K562 (cell line): Measurements from ENCODE around the gene PHTF1. TPM values are rescaled to one million over a fixed set of nuclear protein-coding genes. Genes with fewer than 3 reads are reported as not detected.

Experiments used
- ARID1B ChIP-seq: fragments of 450-650 bp; IDR thresholded peaks from 2 replicates; pipeline ENCODE4 v1.6.1; 2016; ENCODE audit warnings: antibody characterized with exemption, mild to moderate bottlenecking, inconsistent platforms
- BCL6 ChIP-seq: fragments of 250-450 bp; sonication (Bioruptor Pico); IDR thresholded peaks from 2 replicates; pipeline ENCODE4 v1.4.0; 2020
- BRD4 ChIP-seq: fragments of 200-600 bp; sonication (generic); IDR thresholded peaks from 2 replicates; pipeline ENCODE4 v1.6.1; 2017; ENCODE audit warnings: inconsistent platforms
- C11orf30 ChIP-seq: fragments of 450-650 bp; IDR thresholded peaks from 2 replicates; pipeline ENCODE4 v1.6.1; 2016; ENCODE audit warnings: low read depth, mild to moderate bottlenecking
- CBFA2T3 ChIP-seq: fragments of 450-650 bp; IDR thresholded peaks from 2 replicates; pipeline ENCODE4 v1.6.1; 2017
- CREB1 ChIP-seq, 2 experiments: sonication (generic) in 1 of 2; formaldehyde crosslinking in 1 of 2; IDR thresholded peaks; 2 replicates each; pipeline versions ENCODE4 v1.6.1 to v1.8.0; 2012 to 2022; ENCODE audit warnings: inconsistent platforms in 1 of 2, mild to moderate bottlenecking in 1 of 2, missing genetic modification reagents in 1 of 2, moderate library complexity in 1 of 2
- ESRRB ChIP-seq: fragments of 250-450 bp; sonication (Bioruptor Pico); IDR thresholded peaks from 2 replicates; pipeline ENCODE4 v1.5.0; 2020; ENCODE audit warnings: mild to moderate bottlenecking, moderate library complexity, borderline replicate concordance
- HNRNPLL ChIP-seq: fragments of 200-400 bp; formaldehyde crosslinking; IDR thresholded peaks from 2 replicates; pipeline ENCODE4 v1.6.1; 2017; ENCODE audit warnings: low read length, low read depth, mild to moderate bottlenecking; ENCODE audit not compliant: poor library complexity, severe bottlenecking
- JUND ChIP-seq, 2 experiments: IDR thresholded peaks; 2 replicates in 1 of 2; 3 replicates in 1 of 2; pipeline ENCODE4 v1.6.1; 2011; ENCODE audit warnings: borderline replicate concordance in 2 of 2, low read depth in 2 of 2, low read length in 2 of 2, improper control_type of control experiment in 1 of 2, missing biosample characterization in 1 of 2, missing genetic modification characterization in 1 of 2, missing genetic modification reagents in 1 of 2
- KLF10 ChIP-seq: fragments of 250-450 bp; sonication (Bioruptor Pico); IDR thresholded peaks from 2 replicates; pipeline ENCODE4 v1.6.1; 2021; ENCODE audit warnings: matching md5 sums
- MAFF ChIP-seq: IDR thresholded peaks from 2 replicates; pipeline ENCODE4 v1.6.1; 2012; ENCODE audit warnings: low read length, improper control_type of control experiment
- NCOA6 ChIP-seq: fragments of 450-650 bp; IDR thresholded peaks from 2 replicates; pipeline ENCODE4 v1.6.1; 2017; ENCODE audit warnings: mild to moderate bottlenecking
- PTTG1 ChIP-seq: fragments of 450-650 bp; IDR thresholded peaks from 2 replicates; pipeline ENCODE4 v1.6.1; 2016; ENCODE audit warnings: low read depth, mild to moderate bottlenecking, missing genetic modification characterization, missing compliant biosample characterization
- SAP30 ChIP-seq: fragments of 200-600 bp; sonication (generic); IDR thresholded peaks from 2 replicates; pipeline ENCODE4 v1.6.1; 2012; ENCODE audit warnings: borderline replicate concordance, low read depth, mild to moderate bottlenecking, moderate library complexity, low read length, control low read depth, inconsistent platforms; ENCODE audit not compliant: insufficient read depth, poor library complexity, severe bottlenecking
- SMARCA4 ChIP-seq: fragments of 450-650 bp; IDR thresholded peaks from 2 replicates; pipeline ENCODE4 v1.6.1; 2016
- SNIP1 ChIP-seq: fragments of 450-650 bp; IDR thresholded peaks from 2 replicates; pipeline ENCODE4 v1.7.1; 2017; ENCODE audit warnings: low read depth, mild to moderate bottlenecking
- SP1 ChIP-seq: sonication (generic); formaldehyde crosslinking; IDR thresholded peaks from 2 replicates; pipeline ENCODE4 v1.8.1; 2022; ENCODE audit warnings: mild to moderate bottlenecking, missing genetic modification reagents
- U2AF1 ChIP-seq: fragments of 200-400 bp; formaldehyde crosslinking; optimal IDR thresholded peaks from 2 replicates; pipeline ENCODE3; 2017; ENCODE audit warnings: mild to moderate bottlenecking, low read depth, low read length, moderate library complexity
- U2AF2 ChIP-seq: fragments of 200-400 bp; formaldehyde crosslinking; optimal IDR thresholded peaks from 2 replicates; pipeline ENCODE3; 2017; ENCODE audit warnings: low read depth, mild to moderate bottlenecking, low read length
- WHSC1 ChIP-seq: IDR thresholded peaks from one replicate; pipeline ENCODE4 v1.6.1; 2012; ENCODE audit warnings: low read length, control low read depth, inconsistent platforms
- ZNF408 ChIP-seq: fragments of 250-450 bp; sonication (Bioruptor Pico); IDR thresholded peaks from 2 replicates; pipeline ENCODE4 v1.4.0; 2020; ENCODE audit warnings: low read depth, mild to moderate bottlenecking, moderate library complexity
- ZNF57 ChIP-seq: fragments of 450-650 bp; formaldehyde crosslinking; IDR thresholded peaks from 2 replicates; pipeline ENCODE4 v1.4.0; 2020; ENCODE audit warnings: mild to moderate bottlenecking, moderate library complexity
- ZNF589 ChIP-seq: fragments of 200-800 bp; sonication (Bioruptor generic); IDR thresholded peaks from 2 replicates; pipeline ENCODE4 v1.6.1; 2016; ENCODE audit warnings: low read depth, missing genetic modification characterization, missing compliant biosample characterization
- polyA plus RNA-seq, 8 experiments: library from polyadenylated mRNA; depleted of rRNA in 4 of 8; stranded (reverse) in 5 of 8; unstranded in 3 of 8; fragments of >200 nt; fragmentation: Nextera tagmentation in 2 of 8; fragmentation: Illumina TruSeq in 1 of 8; extraction: Ambion mirVana in 2 of 8; extraction: Trizol in 1 of 8; gene quantifications; 2 replicates each; pipeline versions ENCODE4 v1.2.1 to v1.2.3, GENCODE V29; 2011 to 2014; ENCODE audit warnings: inconsistent platforms in 1 of 8, missing spikeins in 1 of 8
- total RNA-seq, 7 experiments: library from RNA; depleted of rRNA in 6 of 7; stranded (reverse); fragments of >200 nt in 6 of 7; fragmentation: Illumina TruSeq in 2 of 7; extraction: Trizol in 2 of 7; gene quantifications; 2 replicates each; pipeline versions ENCODE4 v1.2.1 to v1.2.3, GENCODE V29; 2011 to 2021; ENCODE audit warnings: low replicate concordance in 1 of 7
- TF ChIP-seq, protein P1 (sequence below): fragments of 450-650 bp; IDR thresholded peaks from 2 replicates; pipeline ENCODE4 v1.6.1; 2016; ENCODE audit warnings: low read depth, mild to moderate bottlenecking, moderate library complexity
- TF ChIP-seq, protein P2 (sequence below), 2 experiments: fragments of 450-650 bp; IDR thresholded peaks; 2 replicates each; pipeline ENCODE4 v1.6.1; 2016
- TF ChIP-seq, protein P3 (sequence below): sonication (generic); formaldehyde crosslinking; IDR thresholded peaks from 2 replicates; pipeline ENCODE4 v1.8.0; 2022; ENCODE audit warnings: mild to moderate bottlenecking, missing genetic modification reagents
- TF ChIP-seq, protein P4 (sequence below), 2 experiments: fragments of 450-650 bp in 1 of 2; sonication (generic) in 1 of 2; formaldehyde crosslinking; conservative IDR thresholded peaks; 2 replicates each; pipeline versions ENCODE4 v1.4.0 to v1.8.1; 2020 to 2022; ENCODE audit warnings: mild to moderate bottlenecking in 1 of 2, missing genetic modification reagents in 1 of 2

PHTF1 gene
- total and polyA plus RNA-seq, 9 of the 15 experiments (the other 6 are each of a cell fraction or from before 2014, with no cell fraction given) = 8.4 to 36.2 (median 23.0) TPM

DNA sequence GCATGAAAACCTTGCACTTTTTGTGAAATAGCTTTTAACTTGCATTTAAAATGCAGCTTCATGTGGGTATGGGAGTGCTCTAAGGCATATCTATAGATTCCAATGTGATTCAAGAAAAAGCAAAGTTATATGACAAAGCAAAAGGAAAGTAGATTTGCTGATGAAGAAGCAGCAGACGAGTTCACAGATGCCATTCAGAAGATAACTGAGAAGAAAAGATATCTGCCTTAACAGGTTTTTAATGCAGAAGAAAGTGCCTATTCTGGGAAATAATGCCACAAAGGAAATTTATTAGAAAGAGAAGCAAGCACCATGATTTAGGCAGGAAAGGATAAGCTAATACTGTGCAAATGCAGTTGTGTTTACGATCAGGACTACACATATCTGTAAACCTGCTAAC lies 68.1 kb downstream of the PHTF1 start (continued):
- TF ChIP-seq HNRNPLL (no peak), ZNF589 (CRISPR knock-in tag) (no peak), SMARCA4 (peak; percentile 28; the same call in 1 of the 2 replicates), CBFA2T3 (peak; percentile 75), WHSC1 (no peak), ZNF57 (no peak), U2AF1 (no peak), BCL6 (no peak), CREB1 (IDR thresholded peaks at IDR 0.05) (no peak), CREB1 (CRISPR knock-in tag; IDR thresholded peaks at IDR 0.05) (no peak), BRD4 (no peak), C11orf30 (peak; percentile 48; the same call in 1 of the 2 replicates), ESRRB (no peak), SAP30 (no peak), U2AF2 (no peak), SP1 (CRISPR knock-in tag) (no peak), NCOA6 (no peak), JUND (IDR thresholded peaks at IDR 0.05; ENCODE audit: borderline replicate concordance, low read depth, low read length) (no peak), JUND (tag; IDR thresholded peaks at IDR 0.05; ENCODE audit: borderline replicate concordance, low read depth, low read length) (no peak), MAFF (peak; percentile 13; the same call in 1 of the 2 replicates), SNIP1 (no peak), ARID1B (peak; percentile 81), KLF10 (CRISPR knock-in tag) (no peak), PTTG1 (no peak), ZNF408 (no peak)
- TF ChIP-seq, protein P1, sequence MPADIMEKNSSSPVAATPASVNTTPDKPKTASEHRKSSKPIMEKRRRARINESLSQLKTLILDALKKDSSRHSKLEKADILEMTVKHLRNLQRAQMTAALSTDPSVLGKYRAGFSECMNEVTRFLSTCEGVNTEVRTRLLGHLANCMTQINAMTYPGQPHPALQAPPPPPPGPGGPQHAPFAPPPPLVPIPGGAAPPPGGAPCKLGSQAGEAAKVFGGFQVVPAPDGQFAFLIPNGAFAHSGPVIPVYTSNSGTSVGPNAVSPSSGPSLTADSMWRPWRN = no peak
- TF ChIP-seq, protein P2, sequence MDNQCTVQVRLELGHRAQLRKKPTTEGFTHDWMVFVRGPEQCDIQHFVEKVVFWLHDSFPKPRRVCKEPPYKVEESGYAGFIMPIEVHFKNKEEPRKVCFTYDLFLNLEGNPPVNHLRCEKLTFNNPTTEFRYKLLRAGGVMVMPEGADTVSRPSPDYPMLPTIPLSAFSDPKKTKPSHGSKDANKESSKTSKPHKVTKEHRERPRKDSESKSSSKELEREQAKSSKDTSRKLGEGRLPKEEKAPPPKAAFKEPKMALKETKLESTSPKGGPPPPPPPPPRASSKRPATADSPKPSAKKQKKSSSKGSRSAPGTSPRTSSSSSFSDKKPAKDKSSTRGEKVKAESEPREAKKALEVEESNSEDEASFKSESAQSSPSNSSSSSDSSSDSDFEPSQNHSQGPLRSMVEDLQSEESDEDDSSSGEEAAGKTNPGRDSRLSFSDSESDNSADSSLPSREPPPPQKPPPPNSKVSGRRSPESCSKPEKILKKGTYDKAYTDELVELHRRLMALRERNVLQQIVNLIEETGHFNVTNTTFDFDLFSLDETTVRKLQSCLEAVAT (IDR thresholded peaks at IDR 0.05) = no peak
- TF ChIP-seq, protein P3, sequence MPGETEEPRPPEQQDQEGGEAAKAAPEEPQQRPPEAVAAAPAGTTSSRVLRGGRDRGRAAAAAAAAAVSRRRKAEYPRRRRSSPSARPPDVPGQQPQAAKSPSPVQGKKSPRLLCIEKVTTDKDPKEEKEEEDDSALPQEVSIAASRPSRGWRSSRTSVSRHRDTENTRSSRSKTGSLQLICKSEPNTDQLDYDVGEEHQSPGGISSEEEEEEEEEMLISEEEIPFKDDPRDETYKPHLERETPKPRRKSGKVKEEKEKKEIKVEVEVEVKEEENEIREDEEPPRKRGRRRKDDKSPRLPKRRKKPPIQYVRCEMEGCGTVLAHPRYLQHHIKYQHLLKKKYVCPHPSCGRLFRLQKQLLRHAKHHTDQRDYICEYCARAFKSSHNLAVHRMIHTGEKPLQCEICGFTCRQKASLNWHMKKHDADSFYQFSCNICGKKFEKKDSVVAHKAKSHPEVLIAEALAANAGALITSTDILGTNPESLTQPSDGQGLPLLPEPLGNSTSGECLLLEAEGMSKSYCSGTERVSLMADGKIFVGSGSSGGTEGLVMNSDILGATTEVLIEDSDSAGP (CRISPR knock-in tag) = no peak
- TF ChIP-seq, protein P4, sequence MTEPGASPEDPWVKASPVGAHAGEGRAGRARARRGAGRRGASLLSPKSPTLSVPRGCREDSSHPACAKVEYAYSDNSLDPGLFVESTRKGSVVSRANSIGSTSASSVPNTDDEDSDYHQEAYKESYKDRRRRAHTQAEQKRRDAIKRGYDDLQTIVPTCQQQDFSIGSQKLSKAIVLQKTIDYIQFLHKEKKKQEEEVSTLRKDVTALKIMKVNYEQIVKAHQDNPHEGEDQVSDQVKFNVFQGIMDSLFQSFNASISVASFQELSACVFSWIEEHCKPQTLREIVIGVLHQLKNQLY (CRISPR knock-in tag; conservative IDR thresholded peaks at IDR 0.05) = no peak
